Panc1 (cell line): ENCODE results near the gene ZC3H7B. TPM values are rescaled to one million over a fixed set of nuclear protein-coding genes. Genes with fewer than 3 reads are reported as not detected.

ENCODE experiments used
- ATAC-seq: fragments of 200-7000 bp; cut with Tn5 transposase; 2 replicates; pipeline ENCODE4 v1.9.1; 2020; ENCODE audit warnings: mild to moderate bottlenecking, moderate library complexity
- BruUV-seq: library from RNA; stranded (reverse); fragments of 400-500 nt; replicated peaks from 2 replicates; lab custom pipeline; 2021; lab: Mats Ljungman, UMichigan
- CTCF ChIA-PET: fragments of 300-600 bp; sonication (Branson Sonifier 250); formaldehyde crosslinking; loops from one replicate; lab custom pipeline; 2022; ENCODE audit warnings: antibody characterized with exemption; lab: Charles Lee
- POLR2A ChIA-PET: fragments of 300-600 bp; sonication (Branson Sonifier 250); formaldehyde crosslinking; loops from one replicate; lab custom pipeline; 2022; ENCODE audit warnings: antibody characterized with exemption; lab: Charles Lee
- DNase-seq: peaks from one replicate; pipeline ENCODE4 v3.0.0-alpha.2; 2010; ENCODE audit warnings: low read depth, low spot score
- H3K27ac ChIP-seq: 2 replicates; pipeline ENCODE4 v1.5.1; 2011; ENCODE audit warnings: mild to moderate bottlenecking, low read length, inconsistent platforms
- H3K27me3 ChIP-seq: fragments of 200-500 bp; sonication (Bioruptor generic); 2 replicates; pipeline ENCODE4 v1.6.0; 2014; ENCODE audit warnings: low read length, inconsistent platforms; ENCODE audit not compliant: control insufficient read depth, insufficient read depth
- H3K36me3 ChIP-seq: fragments of 200-500 bp; sonication (Bioruptor generic); 2 replicates; pipeline ENCODE4 v1.5.1; 2014; ENCODE audit warnings: inconsistent platforms, mild to moderate bottlenecking, low read length, moderate library complexity; ENCODE audit not compliant: control insufficient read depth, insufficient read depth
- H3K4me1 ChIP-seq: 2 replicates; pipeline ENCODE4 v1.5.1; 2011; ENCODE audit warnings: inconsistent platforms, mild to moderate bottlenecking, low read length, moderate library complexity; ENCODE audit not compliant: control insufficient read depth, insufficient read depth
- H3K4me3 ChIP-seq, 2 experiments: 2 replicates each; pipeline ENCODE4 v1.5.1; 2011 to 2012; ENCODE audit warnings: low read depth in 2 of 2, low read length in 2 of 2, mild to moderate bottlenecking in 2 of 2, inconsistent platforms in 1 of 2, moderate library complexity in 1 of 2
- H3K9me3 ChIP-seq: fragments of 200-500 bp; sonication (Bioruptor generic); 2 replicates; pipeline ENCODE4 v1.5.1; 2014; ENCODE audit warnings: low read depth, mild to moderate bottlenecking, inconsistent platforms, low read length, moderate library complexity; ENCODE audit not compliant: control insufficient read depth, insufficient read depth
- POLR2AphosphoS5 ChIP-seq: IDR thresholded peaks from 2 replicates; pipeline ENCODE4 v1.6.1; 2012; ENCODE audit warnings: mild to moderate bottlenecking, low read depth, low read length, moderate library complexity
- SIN3A ChIP-seq: IDR thresholded peaks from 2 replicates; pipeline ENCODE4 v1.6.1; 2012; ENCODE audit warnings: low read depth, mild to moderate bottlenecking, low read length, moderate library complexity, borderline replicate concordance; ENCODE audit not compliant: insufficient read depth
- TCF7L2 ChIP-seq: IDR thresholded peaks from 2 replicates; pipeline ENCODE4 v1.6.1; 2011; ENCODE audit warnings: mild to moderate bottlenecking, low read depth, low read length, inconsistent platforms
- in situ Hi-C: cut with HindIII; loops from 2 replicates; pipeline ENCODE4 v1.10.0; 2016; ENCODE audit warnings: low sequenced_read_pairs, low pct_unique_long_range_greater_than_20kb
- intact Hi-C: fragments of 100-400 bp; cut with micrococcal nuclease; formaldehyde crosslinking; loops from one replicate; pipeline ENCODE4 v1.10.0; 2022; ENCODE audit not compliant: unreplicated experiment
- total RNA-seq: library from RNA; stranded (reverse); gene quantifications from one replicate; pipeline ENCODE4 v1.2.1, GENCODE V29; 2021; ENCODE audit not compliant: unreplicated experiment
- TF ChIP-seq, protein P1 (sequence below), 2 experiments: IDR thresholded peaks; 2 replicates each; pipeline ENCODE4 v1.6.1; 2011 to 2012; ENCODE audit warnings: low read depth in 2 of 2, control low read depth in 1 of 2, low read length in 1 of 2, mild to moderate bottlenecking in 1 of 2, moderate library complexity in 1 of 2; ENCODE audit not compliant: insufficient read depth in 1 of 2
- TF ChIP-seq, protein P2 (sequence below): fragments of 450-650 bp; IDR thresholded peaks from 2 replicates; pipeline ENCODE4 v1.5.1; 2017; ENCODE audit warnings: mild to moderate bottlenecking

Gene ZC3H7B
- total RNA-seq, 1 experiment from 2014 or later, result 62.0 TPM

DNA sequence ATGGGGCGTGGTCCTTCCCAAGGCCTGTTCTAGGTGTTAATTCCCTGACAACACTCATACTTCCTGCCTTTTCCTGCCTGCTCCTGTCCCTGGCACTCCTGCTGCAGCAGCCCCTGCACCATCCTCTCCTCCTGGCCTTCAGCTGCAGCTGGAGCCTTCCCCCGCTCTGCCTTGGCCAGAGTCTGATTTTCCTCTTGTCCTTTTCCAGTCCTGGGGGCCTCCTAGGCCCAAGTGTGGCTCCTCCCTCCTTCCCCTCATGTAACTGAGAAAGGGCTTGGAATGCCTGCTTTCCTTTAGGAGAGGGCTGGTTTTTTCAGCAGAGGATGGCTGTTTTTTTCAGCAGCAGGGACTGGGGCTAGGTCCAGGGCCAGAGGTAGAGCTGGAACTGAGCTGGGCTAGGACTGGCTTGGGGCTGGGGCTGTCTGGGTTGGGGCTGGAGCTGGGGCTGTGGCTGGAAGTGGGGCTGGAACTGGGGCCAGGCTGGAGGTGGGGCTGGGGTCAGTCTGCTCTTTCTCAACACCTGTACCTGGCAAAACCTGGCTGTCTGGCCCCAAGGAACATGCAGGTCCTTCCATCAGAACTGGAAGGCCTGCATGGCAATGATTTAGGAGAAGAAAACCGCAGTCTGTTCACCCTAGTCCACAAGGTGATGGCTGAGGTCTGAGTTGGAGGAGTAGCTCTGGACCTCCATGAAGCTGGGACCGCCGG, 23.6 kb downstream of the ZC3H7B start:
- in situ Hi-C loops (no loop called here), intact Hi-C loops (no loop called here)
- TF ChIP-seq, protein P1, sequence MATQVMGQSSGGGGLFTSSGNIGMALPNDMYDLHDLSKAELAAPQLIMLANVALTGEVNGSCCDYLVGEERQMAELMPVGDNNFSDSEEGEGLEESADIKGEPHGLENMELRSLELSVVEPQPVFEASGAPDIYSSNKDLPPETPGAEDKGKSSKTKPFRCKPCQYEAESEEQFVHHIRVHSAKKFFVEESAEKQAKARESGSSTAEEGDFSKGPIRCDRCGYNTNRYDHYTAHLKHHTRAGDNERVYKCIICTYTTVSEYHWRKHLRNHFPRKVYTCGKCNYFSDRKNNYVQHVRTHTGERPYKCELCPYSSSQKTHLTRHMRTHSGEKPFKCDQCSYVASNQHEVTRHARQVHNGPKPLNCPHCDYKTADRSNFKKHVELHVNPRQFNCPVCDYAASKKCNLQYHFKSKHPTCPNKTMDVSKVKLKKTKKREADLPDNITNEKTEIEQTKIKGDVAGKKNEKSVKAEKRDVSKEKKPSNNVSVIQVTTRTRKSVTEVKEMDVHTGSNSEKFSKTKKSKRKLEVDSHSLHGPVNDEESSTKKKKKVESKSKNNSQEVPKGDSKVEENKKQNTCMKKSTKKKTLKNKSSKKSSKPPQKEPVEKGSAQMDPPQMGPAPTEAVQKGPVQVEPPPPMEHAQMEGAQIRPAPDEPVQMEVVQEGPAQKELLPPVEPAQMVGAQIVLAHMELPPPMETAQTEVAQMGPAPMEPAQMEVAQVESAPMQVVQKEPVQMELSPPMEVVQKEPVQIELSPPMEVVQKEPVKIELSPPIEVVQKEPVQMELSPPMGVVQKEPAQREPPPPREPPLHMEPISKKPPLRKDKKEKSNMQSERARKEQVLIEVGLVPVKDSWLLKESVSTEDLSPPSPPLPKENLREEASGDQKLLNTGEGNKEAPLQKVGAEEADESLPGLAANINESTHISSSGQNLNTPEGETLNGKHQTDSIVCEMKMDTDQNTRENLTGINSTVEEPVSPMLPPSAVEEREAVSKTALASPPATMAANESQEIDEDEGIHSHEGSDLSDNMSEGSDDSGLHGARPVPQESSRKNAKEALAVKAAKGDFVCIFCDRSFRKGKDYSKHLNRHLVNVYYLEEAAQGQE (IDR thresholded peaks at IDR 0.05; ENCODE audit: insufficient read depth in 1 of 2, low read depth in 2 of 2, low read length in 1 of 2), result no peak
- POLR2A ChIA-PET, result no interaction called here
- Histone ChIP-seq H3K4me3 (no peak overlapping the region), H3K4me1 (no peaks in the 10 kb centered on the region), H3K27me3 (no peaks in the 10 kb centered on the region), H3K36me3 (no peaks in the 10 kb centered on the region), H3K27ac (no peak overlapping the region), H3K9me3 (no peaks in the 10 kb centered on the region)
- ATAC-seq (no peak), DNase-seq (no peak)
- BruUV-seq, result no TSS peak
- CTCF ChIA-PET, result no interaction called here

DNA sequence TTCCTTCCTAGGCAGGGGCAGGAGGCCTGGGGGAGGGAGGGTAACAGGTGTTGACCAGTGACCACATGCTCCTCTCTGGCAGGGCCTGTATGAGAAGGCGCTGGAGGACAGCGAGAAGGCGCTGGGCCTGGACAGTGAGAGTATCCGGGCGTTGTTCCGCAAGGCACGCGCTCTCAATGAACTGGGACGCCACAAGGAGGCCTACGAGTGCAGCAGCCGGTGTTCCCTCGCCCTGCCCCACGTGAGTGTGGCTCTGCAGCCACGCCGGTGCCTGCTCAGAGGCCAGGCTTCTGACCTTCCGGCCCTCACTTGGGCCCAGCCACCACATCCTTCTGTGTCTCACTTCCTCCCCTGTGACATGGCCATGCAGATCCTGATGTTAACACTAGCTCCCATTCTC, 25.8 kb downstream of the ZC3H7B start:
- no peak overlapping the region for H3K4me3 ChIP-seq
- DNase-seq (no peak), ATAC-seq (peak; percentile 43; the same call in 1 of the 2 replicates)
- POLR2A ChIA-PET, result interaction anchor here (0.5 kb wide), 1 partner anchor 11 kb away, joined by 3 read pairs; no protein-coding TSS in a partner anchor
- no peaks in the 10 kb centered on the region for H3K4me1 ChIP-seq
- no TSS peak for BruUV-seq
- intact Hi-C loops, result no loop called here
- H3K27ac ChIP-seq, result no peak overlapping the region
- TF ChIP-seq, protein P1 (IDR thresholded peaks at IDR 0.05; ENCODE audit: insufficient read depth in 1 of 2, low read depth in 2 of 2, low read length in 1 of 2), result no peak
- no peak for TF ChIP-seq SIN3A
- TF ChIP-seq POLR2AphosphoS5, result no peak
- no peak for TF ChIP-seq TCF7L2
- TF ChIP-seq, protein P2, sequence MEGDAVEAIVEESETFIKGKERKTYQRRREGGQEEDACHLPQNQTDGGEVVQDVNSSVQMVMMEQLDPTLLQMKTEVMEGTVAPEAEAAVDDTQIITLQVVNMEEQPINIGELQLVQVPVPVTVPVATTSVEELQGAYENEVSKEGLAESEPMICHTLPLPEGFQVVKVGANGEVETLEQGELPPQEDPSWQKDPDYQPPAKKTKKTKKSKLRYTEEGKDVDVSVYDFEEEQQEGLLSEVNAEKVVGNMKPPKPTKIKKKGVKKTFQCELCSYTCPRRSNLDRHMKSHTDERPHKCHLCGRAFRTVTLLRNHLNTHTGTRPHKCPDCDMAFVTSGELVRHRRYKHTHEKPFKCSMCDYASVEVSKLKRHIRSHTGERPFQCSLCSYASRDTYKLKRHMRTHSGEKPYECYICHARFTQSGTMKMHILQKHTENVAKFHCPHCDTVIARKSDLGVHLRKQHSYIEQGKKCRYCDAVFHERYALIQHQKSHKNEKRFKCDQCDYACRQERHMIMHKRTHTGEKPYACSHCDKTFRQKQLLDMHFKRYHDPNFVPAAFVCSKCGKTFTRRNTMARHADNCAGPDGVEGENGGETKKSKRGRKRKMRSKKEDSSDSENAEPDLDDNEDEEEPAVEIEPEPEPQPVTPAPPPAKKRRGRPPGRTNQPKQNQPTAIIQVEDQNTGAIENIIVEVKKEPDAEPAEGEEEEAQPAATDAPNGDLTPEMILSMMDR, result no peak
- no peaks in the 10 kb centered on the region for H3K36me3 ChIP-seq
- H3K9me3 ChIP-seq, result no peaks in the 10 kb centered on the region
- in situ Hi-C loops, result no loop called here
- no peaks in the 10 kb centered on the region for H3K27me3 ChIP-seq
- CTCF ChIA-PET, result interaction anchor here (0.6 kb wide), 1 partner anchor 39 kb away, joined by 6 read pairs; no protein-coding TSS in a partner anchor
